CD14-positive monocyte (primary cell): ENCODE results near the gene GNPTAB. TPM values are rescaled to one million over a fixed set of nuclear protein-coding genes. Genes with fewer than 3 reads are reported as not detected.

Source experiments
- DNase-seq, 3 donors: peaks; one replicate each; pipeline ENCODE4 v3.0.0-alpha.2; 2011 to 2022
- H2AFZ ChIP-seq: 2 replicates; pipeline ENCODE4 v1.6.0; 2012; ENCODE audit warnings: mild to moderate bottlenecking, low read depth, low read length, inconsistent platforms; ENCODE audit not compliant: insufficient read depth, poor library complexity, severe bottlenecking
- H3K27ac ChIP-seq, 2 donors: 1 replicate in 1 of 2; 2 replicates in 1 of 2; pipeline ENCODE4 v1.5.1; 2012 to 2013; ENCODE audit warnings: low read length in 2 of 2, control low read depth in 1 of 2, inconsistent platforms in 1 of 2, low read depth in 1 of 2, mild to moderate bottlenecking in 1 of 2
- H3K27me3 ChIP-seq, 2 donors: one replicate each; pipeline versions ENCODE4 v1.6.0 to v1.6.1; 2011 to 2013; ENCODE audit warnings: low read length in 2 of 2; ENCODE audit not compliant: control insufficient read depth in 2 of 2, insufficient read depth in 2 of 2
- H3K36me3 ChIP-seq, 2 donors: replicated peaks in 1 of 2; 1 replicate in 1 of 2; 2 replicates in 1 of 2; pipeline versions ENCODE4 v1.5.1 to v1.6.1; 2012 to 2013; ENCODE audit warnings: low read length in 2 of 2, control low read depth in 1 of 2, inconsistent platforms in 1 of 2, mild to moderate bottlenecking in 1 of 2; ENCODE audit not compliant: insufficient read depth in 2 of 2, control insufficient read depth in 1 of 2
- H3K4me1 ChIP-seq, 2 donors: 1 replicate in 1 of 2; 2 replicates in 1 of 2; pipeline versions ENCODE4 v1.5.1 to v1.6.1; 2012 to 2013; ENCODE audit warnings: low read length in 2 of 2, control low read depth in 1 of 2, inconsistent platforms in 1 of 2, mild to moderate bottlenecking in 1 of 2, moderate library complexity in 1 of 2; ENCODE audit not compliant: insufficient read depth in 2 of 2, control insufficient read depth in 1 of 2
- H3K4me2 ChIP-seq: replicated peaks from 2 replicates; pipeline ENCODE3; 2012; ENCODE audit warnings: low read length, moderate library complexity, mild to moderate bottlenecking; ENCODE audit not compliant: poor library complexity, severe bottlenecking; ENCODE audit errors: extremely low read depth
- H3K4me3 ChIP-seq, 3 experiments: fragments of 200-600 bp in 1 of 3; sonication (generic) in 1 of 3; replicated peaks in 1 of 3; 1 replicate in 2 of 3; 2 replicates in 1 of 3; pipeline ENCODE4 v1.5.1; 2011 to 2013; ENCODE audit warnings: low read length in 3 of 3, mild to moderate bottlenecking in 3 of 3, control low read depth in 2 of 3, low read depth in 2 of 3, inconsistent platforms in 1 of 3, moderate library complexity in 1 of 3
- H3K79me2 ChIP-seq: 2 replicates; pipeline ENCODE4 v1.6.0; 2012; ENCODE audit warnings: mild to moderate bottlenecking, control low read depth, inconsistent platforms, low read length, moderate library complexity; ENCODE audit not compliant: insufficient read depth
- H3K9ac ChIP-seq: 2 replicates; pipeline ENCODE4 v1.6.0; 2017; ENCODE audit warnings: low read length, mild to moderate bottlenecking; ENCODE audit not compliant: insufficient read depth, poor library complexity, severe bottlenecking
- H3K9me3 ChIP-seq, 2 donors: replicated peaks in 1 of 2; 1 replicate in 1 of 2; 2 replicates in 1 of 2; pipeline versions ENCODE4 v1.5.1 to v1.6.1; 2012 to 2013; ENCODE audit warnings: low read length in 2 of 2, control low read depth in 1 of 2; ENCODE audit not compliant: control insufficient read depth in 1 of 2, insufficient read depth in 1 of 2
- H4K20me1 ChIP-seq: 2 replicates; pipeline ENCODE4 v1.6.0; 2012; ENCODE audit warnings: mild to moderate bottlenecking, low read length, control low read depth, moderate library complexity; ENCODE audit not compliant: insufficient read depth
- H3K27ac Mint-ChIP-seq, 7 donors: one replicate each; pipeline ENCODE4 v1.8.0; 2020; ENCODE audit warnings: mild to moderate bottlenecking in 7 of 7, mixed read lengths in 7 of 7, moderate library complexity in 6 of 7, inconsistent platforms in 2 of 7
- H3K27me3 Mint-ChIP-seq, 3 donors: one replicate each; pipeline ENCODE4 v1.8.0; 2021 to 2022; ENCODE audit warnings: low read depth in 3 of 3, mild to moderate bottlenecking in 3 of 3, mixed read lengths in 3 of 3, moderate library complexity in 3 of 3, inconsistent platforms in 1 of 3
- H3K36me3 Mint-ChIP-seq, 2 donors: one replicate each; pipeline ENCODE4 v1.8.0; 2020; ENCODE audit warnings: mixed read lengths in 2 of 2, inconsistent platforms in 1 of 2, mild to moderate bottlenecking in 1 of 2
- H3K4me1 Mint-ChIP-seq: one replicate; pipeline ENCODE4 v1.8.0; 2020; ENCODE audit warnings: mild to moderate bottlenecking, mixed read lengths
- H3K4me3 Mint-ChIP-seq, 2 donors: one replicate each; pipeline ENCODE4 v1.8.0; 2020; ENCODE audit warnings: mild to moderate bottlenecking in 2 of 2, mixed read lengths in 2 of 2, moderate library complexity in 1 of 2
- H3K9me3 Mint-ChIP-seq, 7 donors: one replicate each; pipeline ENCODE4 v1.8.0; 2020 to 2022; ENCODE audit warnings: mixed read lengths in 7 of 7, mild to moderate bottlenecking in 6 of 7, moderate library complexity in 6 of 7, inconsistent platforms in 2 of 7
- CTCF ChIP-seq: fragments of 200-600 bp; IDR thresholded peaks from one replicate; pipeline ENCODE4 v1.8.0; 2022; ENCODE audit warnings: antibody characterized with exemption, mild to moderate bottlenecking
- WGBS: methylation state at CpG from one replicate; pipeline ENCODE4 v1.1.5; 2013; ENCODE audit warnings: missing lambda C conversion rate; ENCODE audit not compliant: insufficient coverage; 5-methylcytosine and 5-hydroxymethylcytosine counted together
- intact Hi-C, 2 donors: fragments of 100-400 bp; cut with micrococcal nuclease; formaldehyde crosslinking; loops; one replicate each; pipeline versions ENCODE4 v1.15.0 to v1.15.1; 2023
- polyA plus RNA-seq, 3 donors: library from polyadenylated mRNA; depleted of rRNA in 1 of 3; unstranded in 2 of 3; stranded (reverse) in 1 of 3; fragments of 300-500 nt in 2 of 3; fragments of >200 nt in 1 of 3; fragmentation: Illumina TruSeq in 2 of 3; gene quantifications; 1 replicate in 2 of 3; 2 replicates in 1 of 3; pipeline ENCODE4 v1.2.3, GENCODE V29; 2012 to 2021

The GNPTAB gene
- polyA plus RNA-seq, 3 donors, result 14.4 to 29.1 (median 24.1) TPM

- peak overlapping the region in 1 of 2 donors; percentile 5 for H3K4me3 Mint-ChIP-seq
- Histone ChIP-seq H4K20me1 (no peaks in the 10 kb centered on the region), H3K4me3 (no peak overlapping the region), H3K79me2 (no peaks in the 10 kb centered on the region), H3K27ac (peak overlapping the region in 1 of 2 donors; percentile 50), H2AFZ (no peak overlapping the region), H3K4me1 (peaks cover 32 to 36% of the 10 kb centered on the region in 2 donors), H3K9me3 (no peaks in the 10 kb centered on the region), H3K4me2 (no peak overlapping the region), H3K36me3 (peaks cover 42 to 73% of the 10 kb centered on the region in 2 donors), H3K27me3 (no peaks in the 10 kb centered on the region), H3K9ac (no peak overlapping the region)
- H3K4me1 Mint-ChIP-seq, result peaks cover 28% of the 10 kb centered on the region
- no peaks in the 10 kb centered on the region for H3K9me3 Mint-ChIP-seq
- no CpG with 5 or more reads among the region's 5 CpGs for WGBS
- peak overlapping the region in 3 of 7 donors; percentile 25 to 65 (median 33) for H3K27ac Mint-ChIP-seq
- no peak for TF ChIP-seq CTCF
- peak; percentile 7 to 62 (median 36) for DNase-seq
- peaks cover 38 to 51% of the 10 kb centered on the region in 2 donors for H3K36me3 Mint-ChIP-seq
- H3K27me3 Mint-ChIP-seq, result no peaks in the 10 kb centered on the region
- intact Hi-C loops, result no loop called here
Measured at GRCh38 chr12:101761350-101761749, 69.4 kb downstream of the GNPTAB start.

- H3K9ac ChIP-seq, result no peak overlapping the region
- H3K27ac Mint-ChIP-seq, result no peak overlapping the region
- H3K9me3 ChIP-seq, result no peaks in the 10 kb centered on the region
- H3K27ac ChIP-seq, result no peak overlapping the region
- peaks cover 42 to 54% of the 10 kb centered on the region in 2 donors for H3K36me3 Mint-ChIP-seq
- H3K27me3 ChIP-seq, result no peaks in the 10 kb centered on the region
- intact Hi-C loops, result no loop called here
- H3K4me2 ChIP-seq, result no peak overlapping the region
- no peak overlapping the region for H2AFZ ChIP-seq
- H3K4me1 Mint-ChIP-seq, result peaks cover 28% of the 10 kb centered on the region
- peaks cover 41 to 73% of the 10 kb centered on the region in 2 donors for H3K36me3 ChIP-seq
- H3K79me2 ChIP-seq, result no peaks in the 10 kb centered on the region
- no peaks in the 10 kb centered on the region for H4K20me1 ChIP-seq
- no peak overlapping the region for H3K4me3 Mint-ChIP-seq
- peaks cover 31 to 36% of the 10 kb centered on the region in 2 donors for H3K4me1 ChIP-seq
- no peak overlapping the region for H3K4me3 ChIP-seq
- H3K9me3 Mint-ChIP-seq, result no peaks in the 10 kb centered on the region
- peak in 2 of 3 donors; percentile 27 to 43 for DNase-seq
- H3K27me3 Mint-ChIP-seq, result no peaks in the 10 kb centered on the region
- TF ChIP-seq CTCF, result peak; percentile 79
- WGBS, result 100% methylated on average over 3 of the region's 5 CpGs
Measured at GRCh38 chr12:101759396-101760047, 71.2 kb downstream of the GNPTAB start.
